HG03064 (cell line): ENCODE results near the gene LARGE1.

ENCODE experiments used
- ATAC-seq: cut with Tn5 transposase; IDR thresholded peaks from one replicate; pipeline ENCODE4 v1.9.1; 2021; ENCODE audit warnings: low read depth; ENCODE audit not compliant: unreplicated experiment

Gene LARGE1

DNA sequence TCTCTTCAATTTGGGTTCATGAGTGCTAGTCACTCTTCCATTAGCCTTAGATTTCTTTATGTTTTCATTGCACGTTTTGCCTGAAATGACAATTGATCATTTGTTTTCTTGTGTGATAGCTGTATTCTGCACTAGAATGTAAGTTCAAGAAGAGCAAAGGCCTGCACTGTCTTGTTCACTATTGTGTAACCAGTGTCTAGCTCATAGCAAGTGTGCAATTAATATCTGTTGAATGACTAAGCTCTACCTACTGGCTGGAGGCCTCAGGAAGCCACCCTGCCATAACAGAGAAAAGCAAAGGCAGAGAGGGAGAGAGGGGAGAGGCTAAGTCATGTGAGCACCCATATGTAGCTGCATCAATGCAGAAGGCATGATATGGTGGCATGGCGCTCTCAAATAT is 569.3 kb downstream of the LARGE1 start:
- no peak for ATAC-seq

DNA sequence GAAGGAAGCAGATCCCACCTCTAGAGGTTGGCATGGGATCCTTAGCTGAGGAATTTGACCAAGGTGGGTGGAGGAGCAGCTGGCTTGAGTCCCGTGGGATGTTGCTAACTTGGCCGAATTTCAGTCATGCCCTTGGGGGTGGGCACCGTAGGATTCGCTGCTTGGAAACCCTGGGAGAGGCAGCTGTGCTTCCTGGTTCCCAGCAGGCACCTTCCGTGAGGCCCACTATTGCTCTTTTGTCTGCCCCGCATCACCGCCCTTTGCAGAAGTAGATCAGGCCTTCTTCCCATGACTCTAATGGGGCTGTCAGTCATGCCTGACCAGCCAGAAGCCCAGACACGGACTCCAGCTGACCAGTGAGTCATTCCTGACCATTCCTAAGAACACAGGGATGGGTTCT is 569.8 kb downstream of the LARGE1 start:
- ATAC-seq, result no peak

DNA sequence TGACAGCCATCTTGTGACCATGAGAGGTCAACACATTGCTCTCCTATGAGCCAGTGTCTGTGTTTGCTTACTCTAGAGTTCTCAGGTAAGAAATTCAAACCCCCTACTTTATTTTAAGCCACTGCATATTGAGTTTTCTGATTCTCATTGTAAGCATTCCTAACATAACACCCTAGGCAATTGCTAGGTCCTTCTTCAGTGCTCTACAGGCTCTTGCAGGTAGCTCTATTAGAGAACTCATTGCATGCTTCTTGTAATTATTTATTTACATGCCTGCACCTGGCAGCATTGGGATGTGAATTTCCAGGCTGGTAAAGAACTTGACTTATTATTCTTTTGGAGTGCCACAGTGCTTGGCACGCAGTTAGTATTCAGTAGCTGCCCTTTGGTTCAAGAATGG is 573.3 kb downstream of the LARGE1 start:
- no peak for ATAC-seq

- ATAC-seq, result no peak
Measured at GRCh38 chr22:33341611-33342010, 578.7 kb downstream of the LARGE1 start.

- ATAC-seq, result no peak
Measured at GRCh38 chr22:33337524-33337923, 582.8 kb downstream of the LARGE1 start.

- ATAC-seq, result no peak
Measured at GRCh38 chr22:33335611-33336279, 584.5 kb downstream of the LARGE1 start.

- no peak for ATAC-seq
Measured at GRCh38 chr22:33332538-33332937, 587.7 kb downstream of the LARGE1 start.

- ATAC-seq, result no peak
Measured at GRCh38 chr22:33331017-33331416, 589.3 kb downstream of the LARGE1 start.

DNA sequence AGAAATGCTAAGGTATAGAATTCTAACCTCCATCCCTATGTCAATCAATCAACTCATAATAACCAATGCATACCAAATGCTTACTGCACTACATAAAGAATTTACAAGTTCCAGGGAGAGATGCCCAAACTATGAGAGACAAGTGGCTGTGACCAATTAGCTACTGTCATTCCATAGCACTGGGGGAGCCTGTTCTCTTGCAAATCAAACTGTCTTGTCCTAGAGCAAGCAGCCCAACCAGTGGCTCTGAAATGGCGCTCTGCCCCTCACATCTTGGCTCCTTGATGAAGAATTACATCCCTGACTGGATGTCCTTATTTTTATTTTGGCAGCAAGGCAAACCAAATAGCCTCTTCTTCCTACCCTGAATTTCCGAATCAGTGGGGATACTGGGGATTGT is 589.7 kb downstream of the LARGE1 start:
- no peak for ATAC-seq

DNA sequence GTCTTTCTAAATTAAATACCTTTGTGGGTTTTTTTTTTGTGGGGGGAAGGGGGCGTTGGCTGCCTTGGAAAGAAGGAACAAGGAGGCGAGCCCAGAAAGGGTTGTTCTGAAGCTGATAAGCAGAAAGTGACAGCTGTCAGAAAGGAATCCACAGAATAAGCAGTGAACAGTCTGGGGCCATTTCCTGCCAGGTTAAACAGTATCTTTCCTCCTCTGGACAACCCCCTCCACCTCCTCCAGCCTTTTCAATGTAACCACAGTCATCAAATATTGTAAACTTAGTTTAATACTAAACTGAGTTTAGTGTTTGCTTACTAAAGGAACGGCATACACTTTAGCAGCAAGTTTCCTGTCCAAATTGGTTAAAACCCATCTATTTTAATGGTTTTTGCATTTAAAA is 590.9 kb downstream of the LARGE1 start:
- no peak for ATAC-seq

- no peak for ATAC-seq
Measured at GRCh38 chr22:33328789-33329296, 591.4 kb downstream of the LARGE1 start.

DNA sequence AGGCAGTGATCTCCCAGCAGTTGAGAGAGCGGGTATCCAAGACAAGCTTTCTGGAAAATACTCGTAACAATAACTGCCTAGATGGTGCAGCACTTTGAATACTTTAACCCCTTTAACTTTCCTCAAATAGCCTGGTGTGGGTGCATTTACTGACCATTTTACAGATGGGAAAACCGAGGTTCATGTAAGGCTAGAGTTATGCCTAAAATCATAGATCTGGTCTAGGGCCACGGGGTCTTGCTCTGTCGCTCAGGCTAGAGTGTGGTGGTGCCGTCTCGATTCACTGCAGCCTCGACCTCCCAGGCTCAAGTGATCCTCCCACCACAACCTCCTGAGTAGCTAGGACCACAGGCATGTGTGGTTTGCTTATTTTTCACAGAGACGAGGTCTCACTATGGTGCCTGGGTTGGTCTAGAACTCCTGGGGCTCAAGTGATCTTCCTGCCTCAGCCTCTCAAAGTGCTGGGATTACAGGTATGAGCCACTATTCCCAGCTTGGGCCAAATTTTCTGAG is 592.9 kb downstream of the LARGE1 start:
- ATAC-seq, result no peak

GRCh38 chr22:33326540-33327295 is 593.6 kb downstream of the LARGE1 start:
- no peak for ATAC-seq

GRCh38 chr22:33325232-33326004 is 594.9 kb downstream of the LARGE1 start:
- no peak for ATAC-seq

GRCh38 chr22:33324228-33324627 is 596.0 kb downstream of the LARGE1 start:
- ATAC-seq, result no peak

GRCh38 chr22:33321466-33321865 is 598.8 kb downstream of the LARGE1 start:
- ATAC-seq, result no peak

DNA sequence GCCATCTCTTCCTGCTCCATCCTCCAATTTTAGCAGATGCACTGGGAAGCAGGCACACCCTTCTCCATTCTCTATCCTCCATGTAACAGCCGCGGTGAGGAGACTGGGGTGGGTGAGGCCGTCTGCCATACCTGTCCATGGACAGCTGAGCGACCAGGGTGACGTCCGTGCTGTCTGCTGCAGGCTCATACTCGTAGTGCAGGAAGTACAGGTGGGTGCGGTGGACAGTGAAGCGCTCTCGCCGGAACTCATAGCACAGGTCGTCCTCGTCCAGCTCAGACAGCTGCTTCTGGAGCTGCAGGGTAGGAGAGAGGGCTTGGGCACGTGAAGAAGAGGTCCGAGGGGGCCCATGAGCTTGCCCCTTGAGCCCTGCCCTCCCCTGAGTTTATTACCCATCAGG is 604.3 kb downstream of the LARGE1 start:
- ATAC-seq, result no peak

GRCh38 chr22:33315117-33315516 is 605.2 kb downstream of the LARGE1 start:
- no peak for ATAC-seq

DNA sequence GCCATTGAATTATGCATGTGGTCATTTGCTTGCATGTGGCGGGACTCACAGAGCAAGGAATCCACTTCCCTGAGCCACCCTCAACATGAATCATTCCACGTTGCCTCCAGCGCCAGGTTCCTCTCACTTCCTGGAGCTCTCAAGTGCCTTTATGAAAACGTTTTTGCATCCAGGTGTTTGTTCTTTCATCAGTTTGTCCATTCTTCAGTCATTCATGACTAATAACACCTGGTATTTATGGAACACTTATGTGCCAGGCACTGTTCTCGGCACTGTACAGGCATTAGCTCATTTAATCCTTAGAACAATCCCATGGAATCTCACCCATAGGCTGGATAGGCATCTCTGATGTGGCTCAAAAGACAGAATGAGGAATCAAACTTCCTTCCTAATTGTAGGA is 606.0 kb downstream of the LARGE1 start:
- no peak for ATAC-seq

DNA sequence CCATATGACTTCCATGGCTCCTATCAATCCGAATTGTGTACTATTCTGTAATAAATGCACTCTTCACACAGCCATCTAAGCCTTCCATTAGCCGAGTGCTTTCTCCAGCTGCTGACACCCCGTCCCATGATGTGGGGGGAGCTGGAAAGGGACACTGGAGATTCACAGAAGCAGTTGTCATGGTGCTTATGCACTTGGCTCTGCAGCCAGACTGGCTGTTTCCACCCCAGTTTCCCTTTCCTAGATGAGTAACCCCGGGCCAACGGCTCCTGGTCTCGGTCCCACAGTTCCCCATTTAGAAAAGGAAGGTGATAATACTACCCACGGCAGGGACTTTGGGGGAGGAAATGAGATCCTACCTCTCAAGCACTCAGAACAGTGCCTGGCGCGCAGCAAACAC is 617.2 kb downstream of the LARGE1 start:
- no peak for ATAC-seq

GRCh38 chr22:33302549-33302948 is 617.7 kb downstream of the LARGE1 start:
- no peak for ATAC-seq
